GM19438 (cell line): ENCODE measurements around the gene P2RX3.

Source experiments
- ATAC-seq: cut with Tn5 transposase; IDR thresholded peaks from one replicate; pipeline ENCODE4 v1.9.1; 2021; ENCODE audit warnings: low read depth; ENCODE audit not compliant: unreplicated experiment

The P2RX3 gene

DNA sequence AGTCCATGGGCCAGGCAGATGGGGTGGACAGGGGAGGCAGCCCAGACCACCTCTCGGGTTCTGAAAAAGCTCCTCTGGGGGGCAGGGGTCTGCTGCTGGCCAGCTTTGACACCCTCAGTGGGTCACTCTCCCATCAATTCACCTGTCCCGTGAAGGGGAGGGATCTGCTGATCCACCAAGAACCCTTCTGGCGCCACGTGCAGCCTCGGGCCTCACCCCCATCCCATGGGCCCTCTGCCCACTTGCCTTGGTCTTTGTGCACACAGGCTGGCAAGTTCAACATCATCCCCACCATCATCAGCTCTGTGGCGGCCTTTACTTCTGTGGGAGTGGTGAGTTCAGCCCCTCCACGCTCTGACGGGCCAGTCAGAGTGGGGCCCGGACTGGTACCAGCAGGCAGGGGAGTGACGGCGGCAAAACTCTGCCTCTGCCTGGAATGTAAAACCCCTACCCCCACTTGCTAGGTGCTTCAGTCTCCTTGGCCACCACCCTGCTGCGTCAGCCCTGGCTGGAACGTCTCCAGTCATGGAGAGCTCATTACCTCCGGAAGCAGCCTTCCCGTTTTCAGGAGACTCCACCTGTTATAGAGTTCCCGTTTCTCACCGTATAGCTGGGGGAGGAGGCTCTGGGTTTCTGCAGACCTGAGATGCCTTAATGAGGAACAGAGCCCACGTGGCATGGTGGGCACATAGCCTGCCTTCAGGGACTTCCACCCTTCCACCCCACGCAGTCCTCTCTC is 30.1 kb downstream of the P2RX3 start:
- no peak for ATAC-seq

DNA sequence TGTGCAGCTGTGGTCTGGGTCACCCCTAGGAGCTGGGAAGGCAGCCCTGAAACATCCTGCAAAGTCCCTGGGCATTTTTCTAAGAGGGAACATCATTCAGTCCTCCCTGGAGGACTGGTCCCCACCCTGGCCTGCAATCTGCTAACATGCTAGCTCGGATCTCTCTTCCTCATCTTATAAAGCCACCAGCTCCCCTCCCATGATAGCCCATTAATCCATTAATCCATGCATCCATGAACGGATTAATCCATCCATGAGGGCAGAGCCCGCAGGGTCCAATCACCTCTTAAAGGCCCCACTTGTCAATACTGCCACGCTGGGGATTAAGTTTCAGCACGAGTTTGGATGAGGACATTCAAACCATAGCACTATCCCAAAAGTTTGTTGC is 30.7 kb downstream of the P2RX3 start:
- no peak for ATAC-seq

DNA sequence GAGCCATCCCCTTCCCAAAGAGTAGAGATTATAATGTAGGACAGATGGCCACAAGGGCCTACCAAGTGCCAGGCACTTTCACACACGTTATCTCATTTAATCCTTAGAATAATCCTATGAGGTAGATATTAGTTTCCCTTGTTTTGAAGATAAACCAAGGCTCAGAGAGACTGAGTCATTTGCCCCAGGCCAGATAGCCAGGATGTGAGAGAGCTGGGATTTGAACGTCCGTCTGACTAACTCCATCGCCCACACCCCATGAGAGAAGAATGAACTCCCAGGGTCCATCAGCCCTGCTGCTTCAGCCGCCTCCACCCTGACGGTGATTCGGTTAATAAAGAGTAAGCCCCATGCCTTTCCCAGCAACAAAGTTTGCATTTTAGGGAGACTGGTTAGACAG is 32.1 kb downstream of the P2RX3 start:
- no peak for ATAC-seq

GRCh38 chr11:57370941-57371340 is 32.8 kb downstream of the P2RX3 start:
- no peak for ATAC-seq

DNA sequence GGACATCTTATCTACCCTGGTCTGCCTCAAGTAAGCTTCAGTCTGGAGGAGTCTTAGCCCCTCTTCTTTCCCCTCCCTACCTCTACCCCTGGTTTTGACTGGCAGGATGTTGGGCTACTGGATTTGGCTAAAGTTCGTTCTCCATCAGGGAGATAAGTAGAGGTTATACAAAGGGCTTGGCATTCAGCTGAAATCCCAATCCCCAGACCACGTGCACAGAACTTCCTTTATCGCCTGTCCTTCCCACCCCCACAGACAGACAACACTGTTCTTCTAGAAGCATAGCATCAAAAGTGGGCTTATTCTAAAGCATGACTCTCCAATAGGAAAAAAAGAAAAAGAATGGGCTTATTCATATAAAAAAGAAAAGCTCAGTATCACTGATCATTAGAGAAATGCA is 35.0 kb downstream of the P2RX3 start:
- no peak for ATAC-seq

DNA sequence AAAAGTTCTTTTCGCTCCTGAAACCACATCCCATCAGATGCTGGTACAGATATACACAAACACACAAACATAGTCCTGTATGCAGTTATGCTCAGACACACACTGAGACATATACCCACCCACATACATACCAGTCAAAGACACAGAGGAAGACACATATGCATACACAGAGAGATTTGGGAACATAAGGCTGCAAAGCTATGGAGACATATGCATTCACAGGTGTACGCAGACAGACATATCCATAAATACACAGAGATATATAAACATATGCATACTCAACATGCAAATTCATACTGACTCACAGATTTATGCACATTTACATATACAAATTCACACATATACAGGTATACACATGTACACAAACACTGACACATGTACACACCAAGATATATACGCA is 36.8 kb downstream of the P2RX3 start:
- ATAC-seq, result no peak

GRCh38 chr11:57375490-57375889 is 37.3 kb downstream of the P2RX3 start:
- ATAC-seq, result no peak

GRCh38 chr11:57376095-57377090 is 38.2 kb downstream of the P2RX3 start:
- no peak for ATAC-seq

- no peak for ATAC-seq
Observed at GRCh38 chr11:57377107-57377506, 39.0 kb downstream of the P2RX3 start.

DNA sequence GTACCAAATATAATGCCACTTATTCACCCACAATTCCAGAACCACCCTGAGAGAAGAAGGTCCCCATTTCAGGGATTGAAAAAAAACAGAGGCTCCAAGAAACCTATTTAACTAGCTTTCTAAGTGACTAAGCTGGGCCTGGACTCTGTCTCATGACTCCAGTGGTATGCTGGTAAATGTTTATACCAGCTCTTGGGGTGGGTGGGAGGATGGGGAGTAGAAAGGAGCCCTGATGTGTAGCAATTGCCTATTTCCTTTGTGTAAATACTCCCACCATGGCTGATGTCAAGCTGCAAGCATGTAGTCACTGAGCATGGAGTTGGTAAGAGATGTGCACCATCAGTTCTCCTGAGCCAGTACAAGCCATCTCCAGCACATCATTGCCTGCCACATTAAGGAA is 40.0 kb downstream of the P2RX3 start:
- no peak for ATAC-seq

GRCh38 chr11:57379732-57380131 is 41.6 kb downstream of the P2RX3 start:
- ATAC-seq, result no peak

- no peak for ATAC-seq
Observed at GRCh38 chr11:57380975-57381374, 42.8 kb downstream of the P2RX3 start, which contains the start of gene PRG3. PRG3 (minus strand) TSS chr11:57381150; CDS start chr11:57380708, 442 bp downstream.

- no peak for ATAC-seq
Observed at GRCh38 chr11:57386178-57386940, 48.2 kb downstream of the P2RX3 start.

GRCh38 chr11:57387289-57388030 is 49.3 kb downstream of the P2RX3 start:
- no peak for ATAC-seq

- ATAC-seq, result no peak
Observed at GRCh38 chr11:57390535-57390934, 52.4 kb downstream of the P2RX3 start, which contains the start of gene PRG2. PRG2 (minus strand) TSS chr11:57390650; CDS start chr11:57389944, 706 bp downstream.

DNA sequence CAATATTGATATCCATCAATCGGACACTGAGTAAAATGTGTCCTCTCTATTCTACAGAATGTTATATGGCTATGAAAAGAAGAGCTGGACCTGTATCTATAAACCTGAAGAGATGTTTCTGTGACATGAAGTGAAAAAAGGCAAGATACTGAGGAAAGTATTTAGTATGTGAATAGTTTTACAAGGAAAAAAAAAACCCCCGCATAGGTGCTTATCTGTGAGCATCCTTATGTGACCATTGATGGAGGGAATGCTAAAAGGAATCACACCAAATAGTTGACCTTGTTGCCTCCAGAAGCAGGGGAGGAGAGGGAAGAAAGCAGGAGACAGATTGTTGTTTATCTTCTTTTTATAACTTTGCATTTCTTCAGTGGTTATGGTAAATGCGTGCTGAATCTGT is 53.0 kb downstream of the P2RX3 start:
- no peak for ATAC-seq

GRCh38 chr11:57391539-57391938 is 53.4 kb downstream of the P2RX3 start:
- no peak for ATAC-seq

- no peak for ATAC-seq
Observed at GRCh38 chr11:57392066-57392762, 54.1 kb downstream of the P2RX3 start.

- ATAC-seq, result no peak
Observed at GRCh38 chr11:57392763-57393105, 54.6 kb downstream of the P2RX3 start.
